Measurements from ENCODE around the gene SDR9C7.

- no peak for TF ChIP-seq POLR2A (IDR thresholded peaks at IDR 0.05)
- TF ChIP-seq CTCF (IDR thresholded peaks at IDR 0.05), result no peak
Measured at GRCh38 chr12:56914724-56915123, 19.5 kb downstream of the SDR9C7 start.
